IPS DF 6.9 (cell line): ENCODE results near the gene SLC35F1.

ENCODE experiments used
- DNase-seq: peaks from one replicate; pipeline ENCODE4 v3.0.0-alpha.2; 2013; ENCODE audit warnings: low read depth, low spot score
- H3K27ac ChIP-seq: one replicate; pipeline ENCODE4 v1.5.1; 2013; ENCODE audit warnings: low read length, control low read depth
- H3K27me3 ChIP-seq: 2 replicates; pipeline ENCODE4 v1.6.1; 2013; ENCODE audit warnings: mild to moderate bottlenecking, low read length; ENCODE audit not compliant: control insufficient read depth, insufficient read depth
- H3K36me3 ChIP-seq: 2 replicates; pipeline ENCODE4 v1.6.1; 2013; ENCODE audit warnings: low read length; ENCODE audit not compliant: control insufficient read depth, insufficient read depth
- H3K4me1 ChIP-seq: 2 replicates; pipeline ENCODE4 v1.6.1; 2013; ENCODE audit warnings: low read length; ENCODE audit not compliant: control insufficient read depth, insufficient read depth
- H3K4me3 ChIP-seq: 2 replicates; pipeline ENCODE4 v1.5.1; 2013; ENCODE audit warnings: mild to moderate bottlenecking, low read length
- H3K9me3 ChIP-seq: 2 replicates; pipeline ENCODE4 v1.6.1; 2013; ENCODE audit warnings: low read length, inconsistent platforms; ENCODE audit not compliant: control insufficient read depth, insufficient read depth
- whole genome bisulfite sequencing: extraction: QIAGEN DNeasy Blood & Tissue Kit; methylation state at CpG from one replicate; pipeline ENCODE4 v1.1.7; 2013; ENCODE audit warnings: mixed read lengths, missing lambda C conversion rate; ENCODE audit not compliant: insufficient read length, insufficient coverage; 5-methylcytosine and 5-hydroxymethylcytosine counted together

The SLC35F1 gene

DNA sequence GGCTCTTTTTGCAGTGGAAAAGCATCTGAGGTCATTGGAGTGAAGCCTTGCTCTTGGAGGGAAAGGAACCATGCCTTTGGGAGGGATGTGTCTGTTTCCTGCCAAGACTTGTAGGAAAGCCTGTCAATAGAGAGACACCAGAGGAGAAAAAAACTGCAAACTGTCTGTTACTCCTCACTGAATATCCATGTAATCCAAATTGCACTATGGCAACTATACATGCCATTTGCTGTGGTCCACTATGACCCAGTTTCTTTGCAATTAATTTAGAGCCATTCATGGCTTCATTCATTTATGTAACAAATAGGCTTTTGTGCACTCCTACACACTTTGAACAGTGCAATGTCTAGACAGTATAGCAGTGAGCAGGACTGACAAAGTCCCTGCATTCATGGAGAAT, 296.5 kb downstream of the SLC35F1 start:
- Histone ChIP-seq H3K4me3 (no peak overlapping the region), H3K4me1 (peaks cover 3% of the 10 kb centered on the region; the same call in 1 of the 2 replicates), H3K27ac (no peak overlapping the region), H3K9me3 (no peaks in the 10 kb centered on the region), H3K36me3 (no peaks in the 10 kb centered on the region), H3K27me3 (no peaks in the 10 kb centered on the region)
- no peak for DNase-seq

DNA sequence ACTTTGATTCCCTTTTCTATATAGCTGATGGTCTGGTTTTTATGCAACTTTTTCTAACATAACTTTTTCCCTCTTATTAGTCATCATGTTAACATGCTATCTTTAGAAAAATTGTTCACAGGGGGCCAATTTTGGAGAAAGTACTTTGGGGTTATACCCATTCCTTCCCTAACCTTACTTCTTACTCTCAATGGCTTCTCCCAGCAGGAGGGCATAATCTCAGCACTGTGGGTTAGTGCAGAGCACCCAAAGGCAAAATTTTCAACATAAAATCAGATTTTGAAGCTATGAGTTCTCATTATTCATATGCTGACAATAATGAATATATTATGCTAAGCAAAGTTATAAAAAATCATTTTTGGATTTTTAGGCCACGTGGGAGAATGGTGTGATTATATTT, 299.2 kb downstream of the SLC35F1 start:
- WGBS = no CpG with 5 or more reads among the region's 1 CpG
- no peak overlapping the region for H3K4me3 ChIP-seq
- no peaks in the 10 kb centered on the region for H3K36me3 ChIP-seq
- H3K9me3 ChIP-seq = no peaks in the 10 kb centered on the region
- peaks cover 2% of the 10 kb centered on the region; the same call in 1 of the 2 replicates for H3K4me1 ChIP-seq
- H3K27ac ChIP-seq = no peak overlapping the region
- DNase-seq = no peak
- no peaks in the 10 kb centered on the region for H3K27me3 ChIP-seq

DNA sequence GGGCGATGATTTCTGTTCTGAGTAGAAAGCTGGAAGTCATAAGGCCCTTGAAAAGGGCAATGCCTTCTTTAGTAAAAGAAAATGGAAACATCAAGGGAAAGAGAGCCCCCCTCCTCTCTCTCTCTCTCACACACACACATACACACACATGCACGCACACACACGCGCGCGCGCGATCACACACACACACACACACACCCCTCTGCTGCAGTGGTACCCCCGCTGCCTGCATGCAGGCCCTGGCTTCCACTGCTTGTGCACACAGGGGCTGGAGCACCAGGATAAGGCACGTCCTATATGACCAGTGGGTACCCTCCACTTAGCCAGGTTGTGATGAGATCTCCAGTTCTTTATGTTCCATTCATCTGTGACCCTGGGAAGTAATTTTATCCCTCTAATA, 300.9 kb downstream of the SLC35F1 start:
- WGBS = no CpG with 5 or more reads among the region's 10 CpGs
- H3K4me1 ChIP-seq = peaks cover 2% of the 10 kb centered on the region; the same call in 1 of the 2 replicates
- H3K27me3 ChIP-seq = no peaks in the 10 kb centered on the region
- no peaks in the 10 kb centered on the region for H3K9me3 ChIP-seq
- DNase-seq = no peak
- H3K36me3 ChIP-seq = no peaks in the 10 kb centered on the region
- H3K27ac ChIP-seq = no peak overlapping the region
- no peak overlapping the region for H3K4me3 ChIP-seq

DNA sequence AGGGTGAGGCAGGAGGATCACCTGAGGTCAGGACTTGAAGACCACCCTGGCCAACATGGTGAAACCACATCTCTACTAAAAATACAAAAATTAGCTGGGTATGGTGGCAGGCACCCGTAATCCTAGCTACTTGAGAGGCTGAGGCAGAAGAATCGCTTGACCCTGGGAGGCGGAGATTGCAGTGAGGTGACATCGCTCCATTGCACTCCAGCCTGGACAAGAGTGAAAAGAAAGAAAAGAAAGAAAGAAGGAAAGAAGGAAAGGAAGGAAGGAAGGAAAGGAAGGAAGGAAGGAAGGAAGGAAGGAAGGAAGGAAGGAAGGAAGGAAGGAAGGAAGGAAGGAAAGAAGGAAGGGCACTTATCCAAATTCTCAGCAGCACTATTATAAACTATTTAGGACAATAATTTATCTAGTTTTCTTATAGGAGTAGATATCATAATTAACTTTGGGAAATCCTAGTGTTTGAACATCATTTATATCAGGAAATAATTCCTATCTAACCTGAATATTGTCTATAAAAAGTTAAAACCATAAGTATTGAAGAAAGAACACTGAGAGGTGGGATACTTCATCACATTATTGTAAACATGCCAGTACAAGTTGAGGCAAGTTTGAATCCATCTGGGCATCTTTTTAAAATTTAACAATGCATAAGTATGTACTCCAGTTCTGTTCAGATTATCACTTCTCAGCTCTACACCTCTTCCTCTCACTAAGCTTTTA, 305.5 kb downstream of the SLC35F1 start:
- H3K9me3 ChIP-seq = no peaks in the 10 kb centered on the region
- no peaks in the 10 kb centered on the region for H3K27me3 ChIP-seq
- peaks cover 2% of the 10 kb centered on the region; the same call in 1 of the 2 replicates for H3K4me1 ChIP-seq
- no peak overlapping the region for H3K27ac ChIP-seq
- no CpG with 5 or more reads among the region's 4 CpGs for WGBS
- H3K4me3 ChIP-seq = no peak overlapping the region
- no peaks in the 10 kb centered on the region for H3K36me3 ChIP-seq
- DNase-seq = no peak

DNA sequence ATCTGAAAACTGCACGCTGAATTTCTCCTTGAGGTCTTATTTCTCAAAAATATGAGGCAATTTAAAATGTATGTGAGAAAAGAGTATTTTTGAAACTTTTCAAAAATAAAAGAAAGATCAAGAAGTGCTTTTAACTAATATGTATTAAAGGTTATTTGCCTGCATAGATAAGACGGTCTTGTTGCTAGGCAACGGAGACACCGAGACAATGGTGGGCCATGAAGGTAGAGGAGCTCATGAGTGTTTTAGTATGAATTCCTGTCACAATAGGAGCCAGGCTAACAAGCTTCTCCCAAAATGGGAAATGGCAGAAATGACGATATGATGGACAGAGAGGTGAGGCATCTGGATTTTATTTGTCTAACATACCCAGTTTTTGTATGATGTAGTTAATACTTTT, 308.2 kb downstream of the SLC35F1 start:
- Histone ChIP-seq H3K4me1 (no peaks in the 10 kb centered on the region), H3K4me3 (no peak overlapping the region), H3K9me3 (no peaks in the 10 kb centered on the region), H3K36me3 (no peaks in the 10 kb centered on the region), H3K27ac (no peak overlapping the region), H3K27me3 (no peaks in the 10 kb centered on the region)
- no CpG with 5 or more reads among the region's 5 CpGs for WGBS
- DNase-seq = no peak

DNA sequence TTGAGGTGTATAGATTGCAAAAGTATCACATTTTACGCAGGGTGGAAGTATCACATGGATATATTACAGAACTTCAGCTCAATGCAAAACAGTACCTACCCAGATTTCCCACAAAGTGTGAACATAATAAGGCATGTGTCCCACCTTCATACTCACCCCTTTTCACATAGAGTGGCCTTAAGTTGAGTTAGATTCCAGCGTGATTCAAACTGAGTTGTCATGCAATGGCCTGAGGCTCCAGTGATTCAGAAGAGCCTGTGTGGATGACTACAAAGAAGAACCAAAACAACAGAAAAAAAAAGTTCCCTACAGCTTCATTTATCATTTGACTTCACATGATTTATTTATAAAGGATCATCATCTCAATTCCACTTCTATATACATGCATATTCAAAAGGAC, 309.7 kb downstream of the SLC35F1 start:
- Histone ChIP-seq H3K9me3 (no peaks in the 10 kb centered on the region), H3K27ac (no peak overlapping the region), H3K4me1 (no peaks in the 10 kb centered on the region), H3K4me3 (no peak overlapping the region), H3K27me3 (no peaks in the 10 kb centered on the region), H3K36me3 (no peaks in the 10 kb centered on the region)
- no CpG with 5 or more reads among the region's 2 CpGs for WGBS
- no peak for DNase-seq

DNA sequence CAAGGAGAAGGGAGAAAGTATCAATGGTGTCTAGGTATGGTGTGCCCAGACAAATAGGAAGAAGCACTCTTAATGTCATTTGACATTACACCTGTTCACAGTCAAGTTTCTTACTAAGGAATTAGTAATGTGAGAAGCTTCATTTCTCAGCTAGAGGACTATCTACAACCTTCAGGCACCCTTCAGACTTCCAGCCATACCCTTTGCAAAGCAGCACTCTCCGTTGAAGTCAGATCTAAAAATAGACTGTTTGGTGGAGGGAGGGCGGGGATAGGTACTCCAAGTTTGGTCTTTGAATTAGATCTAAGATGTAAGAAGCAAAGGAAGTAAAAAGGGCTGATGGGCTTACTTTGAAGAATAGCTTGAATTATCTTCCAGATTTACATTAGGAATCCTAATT, 311.1 kb downstream of the SLC35F1 start:
- no peaks in the 10 kb centered on the region for H3K4me1 ChIP-seq
- DNase-seq = no peak
- H3K36me3 ChIP-seq = no peaks in the 10 kb centered on the region
- H3K27ac ChIP-seq = no peak overlapping the region
- WGBS = no CpG with 5 or more reads among the region's 2 CpGs
- H3K27me3 ChIP-seq = no peaks in the 10 kb centered on the region
- H3K4me3 ChIP-seq = no peak overlapping the region
- H3K9me3 ChIP-seq = no peaks in the 10 kb centered on the region

DNA sequence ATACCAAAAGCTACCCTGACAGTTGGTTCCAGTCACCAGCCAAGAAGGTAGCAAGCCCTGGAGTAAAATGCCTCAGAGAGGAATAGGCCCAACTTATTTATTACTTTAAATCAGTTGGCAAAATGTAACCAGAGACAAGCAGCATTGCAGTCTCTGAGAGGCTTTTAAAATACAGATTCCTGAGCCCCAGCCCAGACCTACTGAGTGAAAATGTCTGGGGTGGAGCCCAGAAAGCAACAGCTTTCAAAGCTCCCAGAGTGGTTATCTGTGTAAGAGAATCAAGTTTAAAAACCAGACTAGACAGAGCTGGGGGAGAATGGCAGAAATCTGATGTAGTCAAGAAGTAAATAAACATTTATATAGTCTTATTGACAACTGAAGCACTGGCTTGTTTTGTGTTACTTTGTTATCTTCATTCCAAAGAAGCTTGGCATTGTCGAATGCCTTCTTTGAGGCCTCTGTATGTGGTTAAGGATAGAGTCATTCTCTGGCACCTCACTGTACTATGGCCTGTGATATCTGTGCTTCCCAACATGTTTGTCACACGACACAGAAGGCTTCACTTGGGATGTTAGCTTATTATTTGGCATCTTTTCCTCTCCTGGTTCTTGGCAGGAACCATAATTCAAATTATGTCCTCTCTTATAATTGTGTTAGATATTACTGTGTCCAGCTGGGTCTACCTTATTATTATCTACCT, 313.5 kb downstream of the SLC35F1 start:
- no peak for DNase-seq
- no peaks in the 10 kb centered on the region for H3K36me3 ChIP-seq
- no CpG with 5 or more reads among the region's 2 CpGs for WGBS
- H3K4me1 ChIP-seq = no peaks in the 10 kb centered on the region
- H3K27ac ChIP-seq = no peak overlapping the region
- no peak overlapping the region for H3K4me3 ChIP-seq
- no peaks in the 10 kb centered on the region for H3K27me3 ChIP-seq
- no peaks in the 10 kb centered on the region for H3K9me3 ChIP-seq

DNA sequence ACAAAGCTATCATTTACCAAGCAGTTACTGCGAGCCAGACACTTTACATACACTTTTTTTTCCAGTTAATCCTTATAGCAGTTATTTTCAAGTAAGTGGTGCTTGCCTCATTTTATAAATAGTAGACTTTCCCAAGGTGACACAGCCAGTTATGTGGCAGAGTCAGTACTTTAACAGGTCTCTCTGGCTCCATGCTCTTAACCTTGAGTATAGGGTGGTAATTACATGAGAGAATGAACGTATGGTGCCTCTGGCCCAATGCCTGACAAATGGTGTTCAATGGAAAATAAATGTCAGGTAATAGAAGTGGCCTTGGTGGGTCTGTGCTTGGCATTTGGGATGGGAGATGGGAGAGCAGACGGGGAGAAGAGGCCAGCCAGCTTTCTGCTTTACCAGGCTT, 316.3 kb downstream of the SLC35F1 start:
- no peaks in the 10 kb centered on the region for H3K4me1 ChIP-seq
- H3K9me3 ChIP-seq = no peaks in the 10 kb centered on the region
- no peak for DNase-seq
- no CpG with 5 or more reads among the region's 3 CpGs for WGBS
- H3K27ac ChIP-seq = no peak overlapping the region
- no peaks in the 10 kb centered on the region for H3K27me3 ChIP-seq
- no peak overlapping the region for H3K4me3 ChIP-seq
- no peaks in the 10 kb centered on the region for H3K36me3 ChIP-seq

DNA sequence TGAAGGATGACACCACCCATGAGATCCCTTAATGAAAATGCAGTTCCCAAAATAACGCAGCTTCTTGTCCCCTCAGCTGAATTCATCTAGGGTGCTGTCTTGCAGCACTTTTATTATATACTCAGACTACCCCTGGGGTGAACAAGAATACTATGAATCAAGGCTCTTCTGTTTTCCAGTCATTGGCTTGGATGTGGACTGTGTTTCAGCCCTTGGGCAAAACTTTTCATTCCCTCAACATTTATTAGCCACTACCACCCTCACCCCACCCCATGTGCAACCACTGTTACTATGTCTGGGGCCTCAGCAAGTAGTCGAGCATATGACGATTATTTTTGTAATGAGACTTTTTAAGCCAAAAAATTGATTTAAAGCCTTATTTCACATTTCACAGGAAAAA, 321.8 kb downstream of the SLC35F1 start:
- Histone ChIP-seq H3K27me3 (no peaks in the 10 kb centered on the region), H3K4me3 (no peak overlapping the region), H3K36me3 (no peaks in the 10 kb centered on the region), H3K9me3 (no peaks in the 10 kb centered on the region), H3K27ac (no peak overlapping the region), H3K4me1 (no peaks in the 10 kb centered on the region)
- WGBS = no CpG with 5 or more reads among the region's 3 CpGs
- DNase-seq = no peak
